ENCODE data around the gene TPD52L2.

GRCh38 chr20:63864978-63865640 lies at the start of gene TPD52L2:
- TF ChIP-seq CTCF (IDR thresholded peaks at IDR 0.05) (no peak), MAX (IDR thresholded peaks at IDR 0.05) (peak; percentile 98), CEBPB (IDR thresholded peaks at IDR 0.05) (peak; percentile 83 to 96), POLR2A (IDR thresholded peaks at IDR 0.05; ENCODE audit: low read length) (peak; percentile 68), JUN (IDR thresholded peaks at IDR 0.05) (peak in 1 of 2 experiments; percentile 84; a peak in 4 of 5 replicates)

Measured in A549 (cell line).